Gastrocnemius medialis (tissue), 4 donors: ENCODE data around the gene HS3ST2. TPM values are rescaled to one million over a fixed set of nuclear protein-coding genes. Genes with fewer than 3 reads are reported as not detected.

Experiments used
- ATAC-seq, 2 donors: fragments of 150-250 bp; one replicate each; pipeline ENCODE4 v1.9.1; 2016
- DNase-seq, 2 donors: peaks; one replicate each; pipeline ENCODE4 v3.0.0-alpha.2; 2019
- H3K27ac ChIP-seq, 4 donors: fragments of 200-600 bp; sonication (generic); 1 replicate in 1 of 4; 2 replicates in 3 of 4; pipeline ENCODE4 v1.5.1; 2016 to 2018; ENCODE audit warnings: mild to moderate bottlenecking in 2 of 4, moderate library complexity in 1 of 4
- H3K27me3 ChIP-seq, 3 donors: fragments of 200-600 bp; sonication (generic) in 2 of 3; 1 replicate in 1 of 3; 2 replicates in 2 of 3; pipeline versions ENCODE4 v1.5.1 to v1.6.0; 2016 to 2019; ENCODE audit warnings: mild to moderate bottlenecking in 1 of 3, moderate library complexity in 1 of 3
- H3K36me3 ChIP-seq, 2 donors: fragments of 200-600 bp; sonication (generic) in 1 of 2; one replicate each; pipeline ENCODE4 v1.5.1; 2017 to 2018
- H3K4me1 ChIP-seq, 2 donors: fragments of 200-600 bp; sonication (generic) in 1 of 2; one replicate each; pipeline ENCODE4 v1.5.1; 2016 to 2017; ENCODE audit warnings: mild to moderate bottlenecking in 2 of 2
- H3K4me3 ChIP-seq, 4 donors: fragments of 200-600 bp; sonication (generic) in 3 of 4; 1 replicate in 1 of 4; 2 replicates in 3 of 4; pipeline ENCODE4 v1.5.1; 2016 to 2019; ENCODE audit warnings: mild to moderate bottlenecking in 2 of 4
- H3K9me3 ChIP-seq, 3 donors: fragments of 200-600 bp; sonication (generic) in 2 of 3; 1 replicate in 1 of 3; 2 replicates in 2 of 3; pipeline ENCODE4 v1.5.1; 2016 to 2019
- POLR2A ChIP-seq, 2 donors: fragments of 450-650 bp; IDR thresholded peaks; one replicate each; pipeline ENCODE4 v1.6.1; 2017; ENCODE audit warnings: antibody characterized with exemption in 2 of 2, mild to moderate bottlenecking in 2 of 2, moderate library complexity in 2 of 2
- in situ Hi-C, 4 donors: fragments of 200-750 bp; cut with MboI; loops; one replicate each; pipeline versions ENCODE4 v1.15.0 to v1.8.0; 2017; ENCODE audit warnings: low sequenced_read_pairs in 4 of 4
- intact Hi-C: fragments of 100-400 bp; cut with DNase I; formaldehyde crosslinking; loops from one replicate; pipeline ENCODE4 v1.15.1; 2023; ENCODE audit warnings: low total_unique reads
- total RNA-seq, 4 donors: library from RNA; depleted of rRNA; stranded (reverse); fragments of >200 nt; gene quantifications; one replicate each; pipeline versions ENCODE4 v1.1.0 to v1.2.3, GENCODE V29; 2016
- TF ChIP-seq, protein P1 (sequence below), 5 experiments: fragments of 450-650 bp in 3 of 5; fragments of 200-600 bp in 2 of 5; sonication (generic) in 2 of 5; IDR thresholded peaks in 4 of 5; conservative IDR thresholded peaks in 1 of 5; 1 replicate in 4 of 5; 2 replicates in 1 of 5; pipeline ENCODE4 v1.5.1; 2016 to 2019; ENCODE audit warnings: antibody characterized with exemption in 5 of 5, mild to moderate bottlenecking in 3 of 5, moderate library complexity in 3 of 5

HS3ST2 gene
- total RNA-seq, 4 donors from 2014 or later = 0.13 to 0.20 TPM; not detected in 2

DNA sequence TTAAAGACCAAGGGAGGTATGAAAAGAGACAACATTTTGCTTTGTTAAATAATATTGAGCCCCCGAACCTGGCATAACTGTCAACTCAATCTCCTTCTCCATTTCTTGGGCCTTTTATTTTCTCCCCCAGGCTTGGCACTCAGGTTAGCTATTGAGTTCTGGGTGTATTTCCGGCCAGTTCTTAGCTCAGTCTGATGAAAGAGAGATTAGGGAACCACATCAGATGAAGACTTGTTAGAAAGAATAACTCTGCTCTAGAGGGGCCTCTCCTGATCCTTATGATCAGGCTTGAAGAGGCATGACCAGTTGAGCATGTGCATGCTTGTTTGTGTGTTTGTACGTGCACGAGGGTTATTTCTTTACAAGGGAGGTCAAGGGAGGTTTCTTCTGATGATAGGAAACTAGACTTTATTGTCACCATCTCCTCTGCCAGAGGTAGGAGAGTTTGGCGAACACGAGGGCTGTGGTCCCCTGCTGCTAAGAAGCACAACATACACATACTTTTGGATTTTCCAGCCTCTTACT, 29.2 kb upstream of the HS3ST2 start:
- H3K27ac ChIP-seq = no peak overlapping the region
- TF ChIP-seq, protein P1, sequence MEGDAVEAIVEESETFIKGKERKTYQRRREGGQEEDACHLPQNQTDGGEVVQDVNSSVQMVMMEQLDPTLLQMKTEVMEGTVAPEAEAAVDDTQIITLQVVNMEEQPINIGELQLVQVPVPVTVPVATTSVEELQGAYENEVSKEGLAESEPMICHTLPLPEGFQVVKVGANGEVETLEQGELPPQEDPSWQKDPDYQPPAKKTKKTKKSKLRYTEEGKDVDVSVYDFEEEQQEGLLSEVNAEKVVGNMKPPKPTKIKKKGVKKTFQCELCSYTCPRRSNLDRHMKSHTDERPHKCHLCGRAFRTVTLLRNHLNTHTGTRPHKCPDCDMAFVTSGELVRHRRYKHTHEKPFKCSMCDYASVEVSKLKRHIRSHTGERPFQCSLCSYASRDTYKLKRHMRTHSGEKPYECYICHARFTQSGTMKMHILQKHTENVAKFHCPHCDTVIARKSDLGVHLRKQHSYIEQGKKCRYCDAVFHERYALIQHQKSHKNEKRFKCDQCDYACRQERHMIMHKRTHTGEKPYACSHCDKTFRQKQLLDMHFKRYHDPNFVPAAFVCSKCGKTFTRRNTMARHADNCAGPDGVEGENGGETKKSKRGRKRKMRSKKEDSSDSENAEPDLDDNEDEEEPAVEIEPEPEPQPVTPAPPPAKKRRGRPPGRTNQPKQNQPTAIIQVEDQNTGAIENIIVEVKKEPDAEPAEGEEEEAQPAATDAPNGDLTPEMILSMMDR (IDR thresholded peaks at IDR 0.05 in 4 of 5, conservative IDR thresholded peaks at IDR 0.05 in 1 of 5) = no peak
- TF ChIP-seq POLR2A (IDR thresholded peaks at IDR 0.05) = no peak
- no peaks in the 10 kb centered on the region for H3K9me3 ChIP-seq
- no peaks in the 10 kb centered on the region for H3K27me3 ChIP-seq
- no peak overlapping the region for H3K4me3 ChIP-seq
- no peak for ATAC-seq
- H3K4me1 ChIP-seq = no peaks in the 10 kb centered on the region
- DNase-seq = no peak
- intact Hi-C loops (no loop called here), in situ Hi-C loops (no loop called here)
- no peaks in the 10 kb centered on the region for H3K36me3 ChIP-seq

DNA sequence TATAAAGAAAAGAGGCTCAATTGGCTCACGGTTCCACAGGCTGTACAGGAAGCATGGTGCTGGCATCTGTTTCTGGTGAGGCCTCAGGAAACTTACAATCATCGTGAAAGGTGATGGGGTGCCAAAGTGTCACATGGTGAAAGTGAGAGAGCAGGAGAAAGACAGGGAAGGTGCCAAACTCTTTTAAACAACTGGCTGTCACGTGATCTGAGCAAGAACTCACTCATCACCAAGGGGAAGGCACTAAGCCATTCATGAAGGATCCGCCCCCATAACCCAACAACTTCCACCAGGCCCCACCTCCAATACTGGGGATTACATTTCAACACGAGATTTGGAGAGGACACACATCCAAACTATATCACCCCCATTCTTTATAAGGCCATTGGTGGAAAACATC, 28.4 kb upstream of the HS3ST2 start:
- in situ Hi-C loops = no loop called here
- no peak overlapping the region for H3K27ac ChIP-seq
- DNase-seq (no peak), ATAC-seq (no peak)
- no peaks in the 10 kb centered on the region for H3K36me3 ChIP-seq
- intact Hi-C loops = no loop called here
- H3K4me1 ChIP-seq = no peaks in the 10 kb centered on the region
- no peaks in the 10 kb centered on the region for H3K9me3 ChIP-seq
- no peak overlapping the region for H3K4me3 ChIP-seq
- TF ChIP-seq POLR2A (IDR thresholded peaks at IDR 0.05) = no peak
- TF ChIP-seq, protein P1 (IDR thresholded peaks at IDR 0.05 in 4 of 5, conservative IDR thresholded peaks at IDR 0.05 in 1 of 5) = no peak
- no peaks in the 10 kb centered on the region for H3K27me3 ChIP-seq

DNA sequence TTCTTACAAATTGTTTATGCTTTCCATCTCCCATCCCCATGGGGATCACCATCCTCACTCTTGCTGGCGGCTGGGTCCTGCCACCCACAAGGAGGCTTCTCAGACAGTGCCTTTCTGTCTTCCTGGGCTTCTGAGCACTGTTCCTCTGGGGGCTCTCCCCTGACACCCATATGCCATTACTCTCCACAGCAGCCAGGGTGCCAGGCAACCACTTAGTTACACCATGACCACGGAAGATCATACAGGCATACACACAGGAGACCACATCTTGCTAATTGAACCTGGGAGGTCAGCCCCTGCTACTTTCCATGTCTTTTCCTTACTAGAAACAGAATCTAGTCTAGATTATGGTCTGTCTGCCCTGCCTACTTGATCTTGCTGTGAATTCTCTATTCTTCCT, 27.7 kb upstream of the HS3ST2 start:
- H3K9me3 ChIP-seq = no peaks in the 10 kb centered on the region
- H3K27ac ChIP-seq = no peak overlapping the region
- H3K4me3 ChIP-seq = no peak overlapping the region
- H3K4me1 ChIP-seq = no peaks in the 10 kb centered on the region
- no peaks in the 10 kb centered on the region for H3K27me3 ChIP-seq
- no peak for TF ChIP-seq POLR2A (IDR thresholded peaks at IDR 0.05)
- TF ChIP-seq, protein P1 (IDR thresholded peaks at IDR 0.05 in 4 of 5, conservative IDR thresholded peaks at IDR 0.05 in 1 of 5) = no peak
- DNase-seq (no peak), ATAC-seq (no peak)
- in situ Hi-C loops = no loop called here
- intact Hi-C loops = no loop called here
- no peaks in the 10 kb centered on the region for H3K36me3 ChIP-seq

GRCh38 chr16:22786691-22787090, 27.3 kb upstream of the HS3ST2 start:
- H3K9me3 ChIP-seq = no peaks in the 10 kb centered on the region
- ATAC-seq = no peak
- H3K27me3 ChIP-seq = no peaks in the 10 kb centered on the region
- no peak overlapping the region for H3K4me3 ChIP-seq
- DNase-seq = no peak
- no peak for TF ChIP-seq POLR2A (IDR thresholded peaks at IDR 0.05)
- TF ChIP-seq, protein P1 (IDR thresholded peaks at IDR 0.05 in 4 of 5, conservative IDR thresholded peaks at IDR 0.05 in 1 of 5) = no peak
- no peak overlapping the region for H3K27ac ChIP-seq
- H3K36me3 ChIP-seq = no peaks in the 10 kb centered on the region
- in situ Hi-C loops (no loop called here), intact Hi-C loops (no loop called here)
- no peaks in the 10 kb centered on the region for H3K4me1 ChIP-seq
